ENCODE results near the gene NT5E. TPM values are rescaled to one million over a fixed set of nuclear protein-coding genes. Genes with fewer than 3 reads are reported as not detected.

NT5E gene
- 443 and 528 TPM in 2 replicates for polyA plus RNA-seq (2012; rRNA removed)
- polyA plus RNA-seq (2012; cell fraction: cytosol; rRNA removed) = 569 and 615 TPM in 2 replicates
- 256 and 330 TPM in 2 replicates for polyA plus RNA-seq (2012; cell fraction: nucleus; rRNA removed)

DNA sequence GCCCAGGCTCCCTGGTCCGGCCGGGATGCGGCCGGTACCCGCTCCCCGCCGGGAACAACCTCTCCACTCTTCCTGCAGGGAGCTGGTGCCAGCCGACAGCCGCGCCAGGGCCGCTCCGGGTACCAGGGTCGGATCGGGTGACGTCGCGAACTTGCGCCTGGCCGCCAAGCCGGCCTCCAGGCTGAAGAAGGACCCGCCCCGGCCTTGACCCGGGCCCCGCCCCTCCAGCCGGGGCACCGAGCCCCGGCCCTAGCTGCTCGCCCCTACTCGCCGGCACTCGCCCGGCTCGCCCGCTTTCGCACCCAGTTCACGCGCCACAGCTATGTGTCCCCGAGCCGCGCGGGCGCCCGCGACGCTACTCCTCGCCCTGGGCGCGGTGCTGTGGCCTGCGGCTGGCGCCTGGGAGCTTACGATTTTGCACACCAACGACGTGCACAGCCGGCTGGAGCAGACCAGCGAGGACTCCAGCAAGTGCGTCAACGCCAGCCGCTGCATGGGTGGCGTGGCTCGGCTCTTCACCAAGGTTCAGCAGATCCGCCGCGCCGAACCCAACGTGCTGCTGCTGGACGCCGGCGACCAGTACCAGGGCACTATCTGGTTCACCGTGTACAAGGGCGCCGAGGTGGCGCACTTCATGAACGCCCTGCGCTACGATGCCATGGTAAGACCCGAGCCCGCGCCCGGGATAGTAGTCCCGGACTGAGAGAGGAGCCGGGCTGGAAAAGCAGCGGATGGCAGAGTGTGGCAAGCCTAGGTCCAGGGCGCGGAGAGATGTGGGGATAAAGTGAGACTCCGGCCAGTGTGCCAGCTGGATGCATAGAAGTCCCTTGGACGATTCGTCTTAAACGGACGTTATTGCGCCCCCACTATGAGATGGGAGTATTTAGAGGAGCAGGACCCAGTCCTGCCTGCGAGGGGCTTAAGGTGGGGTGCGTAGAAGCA lies at the start of gene NT5E:
Gene NT5E (plus strand): TSS at position 266 of the 942 bp plus-strand sequence. CDS start 57 bp downstream, at position 323.
- peak within 1 kb of the TSS; percentile 81 to 87 for H3K4me3 ChIP-seq (ENCODE audit: low read depth in 2 of 2, low read length in 1 of 2)
- peaks cover 20% of the 10 kb centered on the region; the same call in 1 of the 2 replicates for H4K20me1 ChIP-seq (ENCODE audit: insufficient read depth)
- no peaks in the 10 kb centered on the region for H3K9me3 ChIP-seq
- H2AFZ ChIP-seq (ENCODE audit: low read depth) = peak within 1 kb of the TSS; percentile 45; the same call in 1 of the 2 replicates
- H3K9me2 ChIP-seq = no peaks in the 10 kb centered on the region
- H3K79me2 ChIP-seq (ENCODE audit: insufficient read depth) = peaks cover 96% of the 10 kb centered on the region
- H3K4me1 ChIP-seq (ENCODE audit: control insufficient read depth in 1 of 2, insufficient read depth in 2 of 2, low read depth in 1 of 2, low read length in 1 of 2) = peaks cover 5 to 6% of the 10 kb centered on the region in 2 experiments; a peak in 3 of 4 replicates
- ChIA-PET POLR2A (no interaction called here), CTCF (interaction anchor here (0.7 to 4.2 kb wide), 6 partner anchors 9 to 87 kb away, joined by 4 to 11 read pairs (median 4); no protein-coding TSS in a partner anchor)
- no peaks in the 10 kb centered on the region for H3K27me3 ChIP-seq (ENCODE audit: insufficient read depth)
- 2% methylated on average over 33 of the region's 92 CpGs for WGBS (ENCODE audit: low lambda C conversion rate)
- peaks cover 14 to 59% of the 10 kb centered on the region in 2 experiments for H3K36me3 ChIP-seq (replicated peaks in 1 of 2; ENCODE audit: control insufficient read depth in 1 of 2, insufficient read depth in 2 of 2, low read length in 1 of 2)
- peak; percentile 90 for DNase-seq
- peak within 1 kb of the TSS; percentile 92 for H3K4me2 ChIP-seq
- peaks cover 43% of the 10 kb centered on the region for H3F3A ChIP-seq (replicated peaks; ENCODE audit: insufficient read depth)
- peak within 1 kb of the TSS; percentile 80 to 100 for H3K27ac ChIP-seq (ENCODE audit: low read depth in 2 of 2, low read length in 1 of 2)
- TF ChIP-seq TAF1 (IDR thresholded peaks at IDR 0.05; ENCODE audit: borderline replicate concordance, low read depth, low read length) = peak; percentile 73
- peak; percentile 53; the same call in 1 of the 2 replicates for TF ChIP-seq RXRA (IDR thresholded peaks at IDR 0.05; ENCODE audit: borderline replicate concordance, low read depth)
- TF ChIP-seq REST (IDR thresholded peaks at IDR 0.05; ENCODE audit: low read depth, low read length) = 0 out of 2 replicates have a peak, but pooled peaks have one; percentile 35
- TF ChIP-seq MXI1 (IDR thresholded peaks at IDR 0.05; ENCODE audit: low read depth, low read length) = no peak
- peak; percentile 31; the same call in 1 of the 2 replicates for TF ChIP-seq NFIC (IDR thresholded peaks at IDR 0.05; ENCODE audit: borderline replicate concordance)
- TF ChIP-seq POLR2AphosphoS5 (IDR thresholded peaks at IDR 0.05; ENCODE audit: low read depth, low read length) = peak; percentile 64
- no peak for TF ChIP-seq CHD2 (IDR thresholded peaks at IDR 0.05; ENCODE audit: low read length, partially characterized antibody)
- peak; percentile 27; the same call in 1 of the 2 replicates for TF ChIP-seq CTCF (IDR thresholded peaks at IDR 0.05)
- H3K9ac ChIP-seq = peak within 1 kb of the TSS; percentile 99
